ENCODE data around the gene SNX13.

Gene SNX13

GRCh38 chr7:17943006-17943405, 2.7 kb upstream of the SNX13 start:
- DNase-seq, result no peak

GRCh38 chr7:17942231-17942630, 1.9 kb upstream of the SNX13 start:
- DNase-seq, result no peak

- no peak for DNase-seq
Measured at GRCh38 chr7:17940951-17941431, 697 bp upstream of the SNX13 start.

- peak; percentile 73 to 74 for DNase-seq
Measured at GRCh38 chr7:17939606-17940301, 540 bp downstream of the SNX13 start.

GRCh38 chr7:17939211-17939605, 1.1 kb downstream of the SNX13 start:
- no peak for DNase-seq

GRCh38 chr7:17937506-17938120, 2.7 kb downstream of the SNX13 start:
- DNase-seq, result no peak

- DNase-seq, result no peak
Measured at GRCh38 chr7:17936321-17936720, 4.0 kb downstream of the SNX13 start.

- DNase-seq, result no peak
Measured at GRCh38 chr7:17934612-17935240, 5.6 kb downstream of the SNX13 start.

GRCh38 chr7:17934094-17934493, 6.2 kb downstream of the SNX13 start:
- DNase-seq, result no peak

GRCh38 chr7:17932770-17933169, 7.5 kb downstream of the SNX13 start:
- DNase-seq, result no peak

GRCh38 chr7:17931069-17931468, 9.2 kb downstream of the SNX13 start:
- DNase-seq, result no peak

- no peak for DNase-seq
Measured at GRCh38 chr7:17930546-17930945, 9.7 kb downstream of the SNX13 start.

- DNase-seq, result no peak
Measured at GRCh38 chr7:17929647-17930395, 10.5 kb downstream of the SNX13 start.

- no peak for DNase-seq
Measured at GRCh38 chr7:17928055-17928454, 12.2 kb downstream of the SNX13 start.

GRCh38 chr7:17921857-17922416, 18.4 kb downstream of the SNX13 start:
- no peak for DNase-seq

GRCh38 chr7:17917842-17918241, 22.5 kb downstream of the SNX13 start:
- no peak for DNase-seq

- DNase-seq, result no peak
Measured at GRCh38 chr7:17916786-17917185, 23.5 kb downstream of the SNX13 start.

- no peak for DNase-seq
Measured at GRCh38 chr7:17915796-17916195, 24.5 kb downstream of the SNX13 start.

- no peak for DNase-seq
Measured at GRCh38 chr7:17915168-17915567, 25.1 kb downstream of the SNX13 start.

- no peak for DNase-seq
Measured at GRCh38 chr7:17913250-17913649, 27.0 kb downstream of the SNX13 start.

- no peak for DNase-seq
Measured at GRCh38 chr7:17912536-17913235, 27.6 kb downstream of the SNX13 start.

- no peak for DNase-seq
Measured at GRCh38 chr7:17912050-17912449, 28.2 kb downstream of the SNX13 start.

All from activated T-cell treated with anti-CD3 and anti-CD28 coated beads, Interleukin-2, amount 50 U/mL, for 48 hours (primary cell).